Activated CD8-positive, alpha-beta T cell treated with anti-CD3 and anti-CD28 coated beads for 36 hours (primary cell): ENCODE results near the gene ANKDD1B. TPM values are rescaled to one million over a fixed set of nuclear protein-coding genes. Genes with fewer than 3 reads are reported as not detected.
A peak's percentile ranks its signal among the peaks of the same experiment; 100 is the strongest.

ENCODE experiments used
- ATAC-seq: fragments of 200-7000 bp; cut with Tn5 transposase; one replicate; pipeline ENCODE4 v1.10.0; 2021; ENCODE audit warnings: mild to moderate bottlenecking, moderate library complexity
- CTCF ChIA-PET: fragments of 350-600 bp; sonication (Branson Sonifier 250); formaldehyde crosslinking; loops from one replicate; lab custom pipeline; 2021; ENCODE audit warnings: antibody characterized with exemption; lab: Charles Lee
- POLR2A ChIA-PET: fragments of 350-600 bp; sonication (Branson Sonifier 250); formaldehyde crosslinking; loops from one replicate; lab custom pipeline; 2021; ENCODE audit warnings: antibody characterized with exemption; lab: Charles Lee
- DNase-seq: peaks from one replicate; pipeline ENCODE4 v3.0.0-alpha.2; 2020
- H3K27ac Mint-ChIP-seq: one replicate; pipeline ENCODE4 v1.8.0; 2021; ENCODE audit warnings: mild to moderate bottlenecking, mixed read lengths
- H3K27me3 Mint-ChIP-seq: one replicate; pipeline ENCODE4 v1.8.0; 2021; ENCODE audit warnings: mixed read lengths
- H3K36me3 Mint-ChIP-seq: one replicate; pipeline ENCODE4 v1.8.0; 2021; ENCODE audit warnings: low read depth, mixed read lengths
- H3K4me1 Mint-ChIP-seq: one replicate; pipeline ENCODE4 v1.8.0; 2021; ENCODE audit warnings: low read depth, mixed read lengths
- H3K4me3 Mint-ChIP-seq: one replicate; pipeline ENCODE4 v1.8.0; 2021; ENCODE audit warnings: mild to moderate bottlenecking, moderate library complexity, mixed read lengths
- H3K9me3 Mint-ChIP-seq: one replicate; pipeline ENCODE4 v1.8.0; 2021; ENCODE audit warnings: mixed read lengths
- intact Hi-C: fragments of 100-400 bp; cut with micrococcal nuclease; formaldehyde crosslinking; loops from one replicate; pipeline ENCODE4 v1.10.0; 2022
- total RNA-seq, 2 experiments: library from RNA; stranded (reverse); gene quantifications; one replicate each; pipeline ENCODE4 v1.2.3, GENCODE V29; 2021
- TF ChIP-seq, protein P1 (sequence below): fragments of 200-600 bp; IDR thresholded peaks from one replicate; pipeline ENCODE4 v1.8.0; 2022; ENCODE audit warnings: antibody characterized with exemption, mild to moderate bottlenecking

Gene ANKDD1B
- total RNA-seq, 2 experiments from 2014 or later, result not detected

DNA sequence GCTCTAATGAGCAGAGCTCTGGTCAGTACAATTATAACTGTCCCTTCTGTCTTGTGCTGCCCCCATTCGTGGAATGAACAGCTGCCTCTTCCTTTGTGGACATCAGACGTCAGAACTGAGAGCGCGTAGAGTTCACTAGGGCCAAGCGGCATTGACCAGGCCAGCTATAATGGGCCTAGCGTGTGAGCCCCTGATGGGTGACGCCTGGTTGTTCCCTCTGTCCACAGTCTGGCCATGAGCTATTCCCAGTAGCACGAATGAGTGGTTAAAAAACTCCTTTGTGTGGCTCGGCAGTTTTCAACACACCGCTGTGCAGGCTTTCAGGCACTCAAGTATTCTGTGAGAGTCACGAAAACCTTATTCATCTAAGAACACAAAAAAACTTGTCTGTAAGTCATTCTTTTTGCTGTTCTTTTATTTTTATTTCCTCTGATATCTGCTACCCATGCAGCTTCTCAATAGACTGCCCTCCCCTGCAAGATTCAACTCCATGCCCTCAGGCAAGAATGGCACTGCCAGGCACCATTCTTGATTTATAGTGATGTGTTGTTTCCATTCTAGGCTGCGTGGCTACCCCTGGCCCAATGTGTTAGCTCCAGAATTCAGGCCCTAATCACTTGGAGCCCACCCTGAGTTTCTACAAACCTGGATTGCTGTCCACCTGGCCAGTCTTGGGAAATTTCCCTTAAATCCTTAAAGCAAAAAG lies 52.5 kb downstream of the ANKDD1B start:
- intact Hi-C loops, result loop anchor here (10.0 kb wide), 1 partner anchor 429 kb away; the partner anchor contains the start of gene ANKRD31
- Mint-ChIP-seq H3K27me3 (no peaks in the 10 kb centered on the region), H3K36me3 (no peaks in the 10 kb centered on the region), H3K4me3 (no peak overlapping the region), H3K27ac (no peak overlapping the region), H3K9me3 (no peaks in the 10 kb centered on the region), H3K4me1 (peaks cover 11% of the 10 kb centered on the region)
- POLR2A ChIA-PET, result no interaction called here
- TF ChIP-seq, protein P1, sequence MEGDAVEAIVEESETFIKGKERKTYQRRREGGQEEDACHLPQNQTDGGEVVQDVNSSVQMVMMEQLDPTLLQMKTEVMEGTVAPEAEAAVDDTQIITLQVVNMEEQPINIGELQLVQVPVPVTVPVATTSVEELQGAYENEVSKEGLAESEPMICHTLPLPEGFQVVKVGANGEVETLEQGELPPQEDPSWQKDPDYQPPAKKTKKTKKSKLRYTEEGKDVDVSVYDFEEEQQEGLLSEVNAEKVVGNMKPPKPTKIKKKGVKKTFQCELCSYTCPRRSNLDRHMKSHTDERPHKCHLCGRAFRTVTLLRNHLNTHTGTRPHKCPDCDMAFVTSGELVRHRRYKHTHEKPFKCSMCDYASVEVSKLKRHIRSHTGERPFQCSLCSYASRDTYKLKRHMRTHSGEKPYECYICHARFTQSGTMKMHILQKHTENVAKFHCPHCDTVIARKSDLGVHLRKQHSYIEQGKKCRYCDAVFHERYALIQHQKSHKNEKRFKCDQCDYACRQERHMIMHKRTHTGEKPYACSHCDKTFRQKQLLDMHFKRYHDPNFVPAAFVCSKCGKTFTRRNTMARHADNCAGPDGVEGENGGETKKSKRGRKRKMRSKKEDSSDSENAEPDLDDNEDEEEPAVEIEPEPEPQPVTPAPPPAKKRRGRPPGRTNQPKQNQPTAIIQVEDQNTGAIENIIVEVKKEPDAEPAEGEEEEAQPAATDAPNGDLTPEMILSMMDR, result no peak
- ATAC-seq (no peak), DNase-seq (no peak)
- CTCF ChIA-PET, result interaction anchor here (1.2 to 1.9 kb wide), 2 partner anchors 17 to 19 kb away, joined by 3 to 5 read pairs; no protein-coding TSS in a partner anchor

DNA sequence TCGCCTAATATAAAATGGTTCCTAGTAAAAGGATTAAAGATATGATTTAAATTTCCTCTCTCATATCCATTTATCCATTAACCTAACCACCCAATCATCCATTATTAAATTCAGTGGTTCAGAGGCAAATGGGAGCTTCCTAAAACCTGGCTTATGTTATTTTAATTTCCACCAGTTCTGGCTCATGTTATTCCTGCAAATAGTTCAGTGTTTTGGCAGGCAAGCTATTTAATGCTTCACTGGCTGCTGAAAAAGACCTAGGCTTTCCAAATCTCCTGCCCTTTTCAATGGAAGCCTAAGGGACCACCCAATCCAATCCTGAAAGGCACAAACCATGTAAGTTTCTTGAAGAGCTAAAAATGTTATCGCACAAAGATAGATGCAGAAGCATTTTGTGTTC lies 53.7 kb downstream of the ANKDD1B start:
- Mint-ChIP-seq H3K36me3 (no peaks in the 10 kb centered on the region), H3K27ac (no peak overlapping the region), H3K4me3 (no peak overlapping the region), H3K27me3 (no peaks in the 10 kb centered on the region), H3K4me1 (peaks cover 23% of the 10 kb centered on the region), H3K9me3 (no peaks in the 10 kb centered on the region)
- no peak for DNase-seq
- no peak for ATAC-seq
- TF ChIP-seq, protein P1, result no peak
- intact Hi-C loops, result loop anchor here (10.0 kb wide), 1 partner anchor 430 kb away; the partner anchor contains the start of gene ANKRD31
- ChIA-PET CTCF (interaction anchor here (0.8 to 1.9 kb wide), 3 partner anchors 14 to 17 kb away, joined by 3 to 5 read pairs (median 3); no protein-coding TSS in a partner anchor), POLR2A (no interaction called here)

DNA sequence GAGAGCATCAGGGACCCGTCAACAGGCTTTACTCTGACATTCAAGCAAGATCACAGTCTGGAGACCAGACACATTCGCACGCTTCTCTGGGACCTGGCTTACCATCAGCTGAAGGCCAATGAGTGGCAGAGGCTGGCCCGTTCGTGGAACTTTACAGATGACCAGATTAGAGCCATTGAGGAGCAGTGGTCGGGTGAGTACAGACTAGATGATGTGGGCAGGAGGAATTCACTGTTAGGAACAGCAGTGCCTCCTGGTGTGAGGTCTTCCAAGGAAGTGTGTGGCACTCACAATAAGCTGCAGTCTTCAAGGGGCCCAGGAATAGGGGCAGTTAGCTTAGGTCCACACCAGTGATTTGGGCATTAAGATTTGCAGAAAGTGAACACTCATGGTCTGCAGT lies 55.5 kb downstream of the ANKDD1B start:
- H3K27ac Mint-ChIP-seq, result no peak overlapping the region
- peaks cover 35% of the 10 kb centered on the region for H3K4me1 Mint-ChIP-seq
- TF ChIP-seq, protein P1, result no peak
- ChIA-PET CTCF (interaction anchor here (0.7 to 1.0 kb wide), 3 partner anchors 9 to 96 kb away, joined by 3 read pairs; no protein-coding TSS in a partner anchor), POLR2A (no interaction called here)
- intact Hi-C loops, result loop anchor here (10.0 kb wide), 1 partner anchor 432 kb away; the partner anchor contains the start of gene ANKRD31
- H3K36me3 Mint-ChIP-seq, result peaks cover 1% of the 10 kb centered on the region
- H3K4me3 Mint-ChIP-seq, result no peak overlapping the region
- ATAC-seq, result no peak
- DNase-seq, result no peak
- H3K9me3 Mint-ChIP-seq, result no peaks in the 10 kb centered on the region
- no peaks in the 10 kb centered on the region for H3K27me3 Mint-ChIP-seq

DNA sequence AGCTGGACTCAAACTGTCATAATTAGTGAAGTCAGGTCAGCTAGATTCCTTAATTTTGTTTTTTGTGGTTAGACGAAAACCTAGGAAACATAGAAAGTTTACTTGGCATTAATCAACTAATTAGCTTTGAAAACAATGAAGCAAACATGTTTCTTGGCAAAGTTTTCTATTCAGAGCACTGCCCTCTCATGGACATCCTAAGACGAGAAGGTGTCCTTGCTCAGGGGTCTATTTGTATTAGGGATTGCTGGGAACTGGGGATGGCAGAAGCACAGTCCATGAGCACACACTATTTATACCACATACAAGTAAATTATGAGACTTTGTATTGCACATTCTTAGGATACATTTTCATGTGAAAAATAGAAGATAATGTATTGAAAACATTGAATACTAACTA lies 56.3 kb downstream of the ANKDD1B start:
- ChIA-PET CTCF (interaction anchor here (0.7 to 1.0 kb wide), 2 partner anchors 8 to 97 kb away, joined by 3 read pairs; no protein-coding TSS in a partner anchor), POLR2A (no interaction called here)
- DNase-seq (no peak), ATAC-seq (no peak)
- H3K4me3 Mint-ChIP-seq, result no peak overlapping the region
- peaks cover 6% of the 10 kb centered on the region for H3K36me3 Mint-ChIP-seq
- peaks cover 35% of the 10 kb centered on the region for H3K4me1 Mint-ChIP-seq
- no peak overlapping the region for H3K27ac Mint-ChIP-seq
- intact Hi-C loops, result loop anchor here (10.0 kb wide), 1 partner anchor 433 kb away; the partner anchor contains the start of gene ANKRD31
- no peaks in the 10 kb centered on the region for H3K27me3 Mint-ChIP-seq
- TF ChIP-seq, protein P1, result no peak
- no peaks in the 10 kb centered on the region for H3K9me3 Mint-ChIP-seq

DNA sequence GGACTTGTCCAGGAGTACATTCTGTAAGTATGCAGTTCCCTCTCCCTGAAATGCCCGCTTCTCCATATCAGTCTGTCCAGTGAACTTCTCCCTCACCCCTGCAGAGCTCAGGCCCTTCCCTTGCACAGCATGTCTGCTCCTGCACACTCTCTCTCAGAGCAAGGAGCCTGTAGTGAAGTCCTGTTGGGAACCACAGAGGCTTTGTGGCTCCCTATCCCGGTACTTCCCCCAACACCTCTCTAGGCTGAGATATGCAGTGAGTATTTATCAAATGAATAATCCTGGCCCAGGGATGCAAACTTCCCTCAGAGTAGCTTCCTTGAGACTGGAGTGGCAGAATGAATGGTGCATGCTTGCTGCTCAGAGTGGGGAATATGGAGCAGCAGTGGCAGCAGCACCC lies 57.2 kb downstream of the ANKDD1B start:
- intact Hi-C loops, result loop anchor here (10.0 kb wide), 1 partner anchor 434 kb away; the partner anchor contains the start of gene ANKRD31
- TF ChIP-seq, protein P1, result no peak
- Mint-ChIP-seq H3K27ac (peak overlapping the region; percentile 86), H3K27me3 (no peaks in the 10 kb centered on the region), H3K4me3 (peak overlapping the region; percentile 66), H3K9me3 (no peaks in the 10 kb centered on the region), H3K4me1 (peaks cover 35% of the 10 kb centered on the region), H3K36me3 (peaks cover 9% of the 10 kb centered on the region)
- ATAC-seq, result no peak
- ChIA-PET POLR2A (no interaction called here), CTCF (interaction anchor here (1.1 to 1.9 kb wide), 2 partner anchors 9 to 11 kb away, joined by 3 to 5 read pairs; no protein-coding TSS in a partner anchor)
- no peak for DNase-seq
